CD4-positive, CD25-positive, alpha-beta regulatory T cell (primary cell): Measurements from ENCODE around the gene SSUH2. TPM values are rescaled to one million over a fixed set of nuclear protein-coding genes. Genes with fewer than 3 reads are reported as not detected.
A peak's percentile ranks its signal among the peaks of the same experiment; 100 is the strongest.

ENCODE experiments used
- ATAC-seq, 2 donors: fragments of 150-1000 bp; cut with Tn5 transposase; one replicate each; pipeline ENCODE4 v1.10.0; 2021; ENCODE audit warnings: low read depth in 2 of 2, moderate number of reproducible peaks in 2 of 2, moderate library complexity in 1 of 2
- DNase-seq, 3 donors: peaks; one replicate each; pipeline versions ENCODE4 v3.0.0 to v3.0.0-alpha.2; 2012 to 2022; ENCODE audit warnings: mixed read lengths in 1 of 3
- H3K27ac ChIP-seq: one replicate; pipeline ENCODE4 v1.7.0; 2013; ENCODE audit warnings: mild to moderate bottlenecking, low read length; ENCODE audit not compliant: insufficient read depth, poor library complexity, severe bottlenecking
- H3K27me3 ChIP-seq: one replicate; pipeline ENCODE4 v1.7.0; 2013; ENCODE audit warnings: low read length; ENCODE audit not compliant: control insufficient read depth, insufficient read depth
- H3K36me3 ChIP-seq: one replicate; pipeline ENCODE4 v1.7.0; 2013; ENCODE audit warnings: mild to moderate bottlenecking, low read length, moderate library complexity; ENCODE audit not compliant: control insufficient read depth, insufficient read depth
- H3K4me1 ChIP-seq: 2 replicates; pipeline ENCODE4 v1.7.0; 2013; ENCODE audit warnings: mild to moderate bottlenecking, low read length; ENCODE audit not compliant: insufficient read depth, control insufficient read depth, poor library complexity, severe bottlenecking
- H3K4me3 ChIP-seq: one replicate; pipeline ENCODE4 v1.7.0; 2013; ENCODE audit warnings: low read depth, mild to moderate bottlenecking, low read length, moderate library complexity
- H3K9me3 ChIP-seq, 2 experiments: 1 replicate in 1 of 2; 2 replicates in 1 of 2; pipeline ENCODE4 v1.7.0; 2013; ENCODE audit warnings: low read length in 2 of 2, mild to moderate bottlenecking in 1 of 2, moderate library complexity in 1 of 2; ENCODE audit not compliant: control insufficient read depth in 2 of 2
- H3K27ac Mint-ChIP-seq, 3 donors: one replicate each; pipeline ENCODE4 v1.8.0; 2020 to 2022; ENCODE audit warnings: mild to moderate bottlenecking in 3 of 3, mixed read lengths in 3 of 3, moderate library complexity in 2 of 3
- H3K27me3 Mint-ChIP-seq: one replicate; pipeline ENCODE4 v1.8.0; 2022; ENCODE audit warnings: mild to moderate bottlenecking, mixed read lengths
- H3K36me3 Mint-ChIP-seq: one replicate; pipeline ENCODE4 v1.8.0; 2020; ENCODE audit warnings: mixed read lengths
- H3K4me1 Mint-ChIP-seq, 4 donors: one replicate each; pipeline ENCODE4 v1.8.0; 2020 to 2022; ENCODE audit warnings: mixed read lengths in 4 of 4, mild to moderate bottlenecking in 1 of 4
- H3K4me3 Mint-ChIP-seq, 4 donors: one replicate each; pipeline ENCODE4 v1.8.0; 2020 to 2022; ENCODE audit warnings: mild to moderate bottlenecking in 4 of 4, mixed read lengths in 4 of 4, moderate library complexity in 3 of 4
- H3K9me3 Mint-ChIP-seq, 7 donors: one replicate each; pipeline ENCODE4 v1.8.0; 2020 to 2022; ENCODE audit warnings: mixed read lengths in 7 of 7, mild to moderate bottlenecking in 3 of 7, moderate library complexity in 2 of 7
- polyA plus RNA-seq, 4 donors: library from polyadenylated mRNA; unstranded; fragments of 300-500 nt; fragmentation: Illumina TruSeq; gene quantifications; one replicate each; pipeline ENCODE4 v1.2.3, GENCODE V29; 2021
- total RNA-seq: library from RNA; stranded (reverse); gene quantifications from one replicate; pipeline ENCODE4 v1.2.3, GENCODE V29; 2022

Gene SSUH2
- total and polyA plus RNA-seq, 5 donors from 2014 or later: not detected

- H3K36me3 ChIP-seq: no peaks in the 10 kb centered on the region
- ATAC-seq (no peak), DNase-seq (no peak)
- peaks cover 12% of the 10 kb centered on the region for H3K4me1 ChIP-seq
- Mint-ChIP-seq H3K36me3 (no peaks in the 10 kb centered on the region), H3K9me3 (peaks cover 0 to 2% (median 0%) of the 10 kb centered on the region in 7 donors), H3K4me3 (no peak overlapping the region), H3K27ac (peak overlapping the region in 1 of 3 donors; percentile 75), H3K27me3 (peaks cover 24% of the 10 kb centered on the region), H3K4me1 (peaks cover 0 to 15% (median 9%) of the 10 kb centered on the region in 4 donors)
- H3K27me3 ChIP-seq: no peaks in the 10 kb centered on the region
- no peaks in the 10 kb centered on the region for H3K9me3 ChIP-seq
- no peak overlapping the region for H3K4me3 ChIP-seq
- H3K27ac ChIP-seq: no peak overlapping the region
Measured at GRCh38 chr3:8631661-8632060, 12.9 kb downstream of the SSUH2 start.

- Mint-ChIP-seq H3K27ac (peak overlapping the region in 1 of 3 donors; percentile 60), H3K36me3 (no peaks in the 10 kb centered on the region), H3K27me3 (peaks cover 11% of the 10 kb centered on the region), H3K4me3 (peak overlapping the region in 3 of 4 donors; percentile 33 to 63 (median 48)), H3K4me1 (peaks cover 0 to 15% (median 9%) of the 10 kb centered on the region in 4 donors), H3K9me3 (peaks cover 0 to 2% (median 0%) of the 10 kb centered on the region in 7 donors)
- Histone ChIP-seq H3K27me3 (no peaks in the 10 kb centered on the region), H3K9me3 (no peaks in the 10 kb centered on the region), H3K27ac (no peak overlapping the region), H3K4me3 (peak overlapping the region; percentile 32), H3K36me3 (no peaks in the 10 kb centered on the region), H3K4me1 (peaks cover 12% of the 10 kb centered on the region)
- peak; percentile 77 to 87 for ATAC-seq
- peak in 1 of 3 donors; percentile 10 for DNase-seq
Measured at GRCh38 chr3:8629151-8630021, 15.2 kb downstream of the SSUH2 start.

GRCh38 chr3:8627949-8628348, 16.6 kb downstream of the SSUH2 start:
- Mint-ChIP-seq H3K36me3 (no peaks in the 10 kb centered on the region), H3K4me3 (peak overlapping the region in 1 of 4 donors; percentile 58), H3K27ac (peak overlapping the region in 1 of 3 donors; percentile 64), H3K27me3 (peaks cover 11% of the 10 kb centered on the region), H3K9me3 (peaks cover 0 to 3% (median 0%) of the 10 kb centered on the region in 7 donors), H3K4me1 (peaks cover 0 to 15% (median 11%) of the 10 kb centered on the region in 4 donors)
- peaks cover 13% of the 10 kb centered on the region for H3K4me1 ChIP-seq
- no peak for ATAC-seq
- DNase-seq: no peak
- no peaks in the 10 kb centered on the region for H3K27me3 ChIP-seq
- H3K36me3 ChIP-seq: no peaks in the 10 kb centered on the region
- no peak overlapping the region for H3K27ac ChIP-seq
- H3K4me3 ChIP-seq: no peak overlapping the region
- no peaks in the 10 kb centered on the region for H3K9me3 ChIP-seq

GRCh38 chr3:8627201-8627940, 17.2 kb downstream of the SSUH2 start:
- Mint-ChIP-seq H3K27me3 (peaks cover 11% of the 10 kb centered on the region), H3K27ac (peak overlapping the region in 1 of 3 donors; percentile 64), H3K36me3 (no peaks in the 10 kb centered on the region), H3K4me3 (no peak overlapping the region), H3K4me1 (peaks cover 0 to 17% (median 11%) of the 10 kb centered on the region in 4 donors), H3K9me3 (peaks cover 0 to 3% (median 0%) of the 10 kb centered on the region in 7 donors)
- Histone ChIP-seq H3K9me3 (no peaks in the 10 kb centered on the region), H3K27ac (no peak overlapping the region), H3K27me3 (no peaks in the 10 kb centered on the region), H3K4me1 (peaks cover 17% of the 10 kb centered on the region), H3K36me3 (no peaks in the 10 kb centered on the region), H3K4me3 (no peak overlapping the region)
- DNase-seq: no peak
- ATAC-seq: no peak

- Mint-ChIP-seq H3K4me1 (peaks cover 0 to 17% (median 11%) of the 10 kb centered on the region in 4 donors), H3K4me3 (no peak overlapping the region), H3K27me3 (peaks cover 5% of the 10 kb centered on the region), H3K9me3 (peaks cover 0 to 3% (median 0%) of the 10 kb centered on the region in 7 donors), H3K36me3 (no peaks in the 10 kb centered on the region), H3K27ac (no peak overlapping the region)
- Histone ChIP-seq H3K4me3 (no peak overlapping the region), H3K36me3 (no peaks in the 10 kb centered on the region), H3K9me3 (no peaks in the 10 kb centered on the region), H3K4me1 (peaks cover 17% of the 10 kb centered on the region), H3K27me3 (no peaks in the 10 kb centered on the region), H3K27ac (no peak overlapping the region)
- DNase-seq: no peak
- ATAC-seq: no peak
Measured at GRCh38 chr3:8625991-8626390, 18.6 kb downstream of the SSUH2 start.

- Mint-ChIP-seq H3K36me3 (no peaks in the 10 kb centered on the region), H3K4me1 (peaks cover 0 to 17% (median 7%) of the 10 kb centered on the region in 4 donors), H3K27ac (no peak overlapping the region), H3K4me3 (no peak overlapping the region), H3K9me3 (peaks cover 0 to 3% (median 0%) of the 10 kb centered on the region in 7 donors), H3K27me3 (peaks cover 4% of the 10 kb centered on the region)
- H3K4me1 ChIP-seq: peaks cover 13% of the 10 kb centered on the region
- H3K27me3 ChIP-seq: no peaks in the 10 kb centered on the region
- H3K4me3 ChIP-seq: no peak overlapping the region
- ATAC-seq (no peak), DNase-seq (no peak)
- no peaks in the 10 kb centered on the region for H3K36me3 ChIP-seq
- no peak overlapping the region for H3K27ac ChIP-seq
- no peaks in the 10 kb centered on the region for H3K9me3 ChIP-seq
Measured at GRCh38 chr3:8624612-8625011, 20.0 kb downstream of the SSUH2 start.

GRCh38 chr3:8623741-8624140, 20.9 kb downstream of the SSUH2 start:
- peaks cover 0 to 9% (median 1%) of the 10 kb centered on the region in 4 donors for H3K4me1 Mint-ChIP-seq
- ATAC-seq: no peak
- no peak overlapping the region for H3K27ac Mint-ChIP-seq
- no peak for DNase-seq
- Histone ChIP-seq H3K9me3 (peaks cover 0 to 2% of the 10 kb centered on the region in 2 experiments), H3K27me3 (no peaks in the 10 kb centered on the region), H3K36me3 (no peaks in the 10 kb centered on the region), H3K4me1 (peaks cover 5% of the 10 kb centered on the region), H3K4me3 (no peak overlapping the region), H3K27ac (no peak overlapping the region)
- H3K4me3 Mint-ChIP-seq: peak overlapping the region in 1 of 4 donors; percentile 41
- H3K36me3 Mint-ChIP-seq: no peaks in the 10 kb centered on the region
- peaks cover 0 to 6% (median 0%) of the 10 kb centered on the region in 7 donors for H3K9me3 Mint-ChIP-seq
- H3K27me3 Mint-ChIP-seq: peaks cover 4% of the 10 kb centered on the region
